Breast epithelium (tissue), 4 donors: Measurements from ENCODE around the gene BRF1. TPM values are rescaled to one million over a fixed set of nuclear protein-coding genes. Genes with fewer than 3 reads are reported as not detected.

ENCODE experiments used
- DNase-seq, 2 donors: peaks; one replicate each; pipeline ENCODE4 v3.0.0-alpha.2; 2019; ENCODE audit warnings: low spot score in 2 of 2
- H3K27ac ChIP-seq, 2 donors: fragments of 200-600 bp; sonication (generic) in 1 of 2; one replicate each; pipeline ENCODE4 v1.5.1; 2016 to 2019; ENCODE audit warnings: mild to moderate bottlenecking in 1 of 2
- H3K27me3 ChIP-seq, 2 donors: fragments of 200-600 bp; sonication (generic) in 1 of 2; one replicate each; pipeline versions ENCODE4 v1.5.1 to v1.6.0; 2017 to 2019; ENCODE audit warnings: control low read depth in 1 of 2, mild to moderate bottlenecking in 1 of 2
- H3K36me3 ChIP-seq: fragments of 200-600 bp; one replicate; pipeline ENCODE4 v1.5.1; 2019
- H3K4me1 ChIP-seq, 2 donors: fragments of 200-600 bp; sonication (generic); one replicate each; pipeline ENCODE4 v1.5.1; 2016 to 2019; ENCODE audit warnings: control low read depth in 1 of 2
- H3K4me3 ChIP-seq, 3 donors: fragments of 200-600 bp; sonication (generic); 1 replicate in 2 of 3; 2 replicates in 1 of 3; pipeline ENCODE4 v1.5.1; 2016 to 2019; ENCODE audit warnings: mild to moderate bottlenecking in 3 of 3, moderate library complexity in 2 of 3
- H3K9me3 ChIP-seq, 2 donors: fragments of 200-600 bp; sonication (generic) in 1 of 2; one replicate each; pipeline ENCODE4 v1.5.1; 2016 to 2019; ENCODE audit warnings: control low read depth in 1 of 2
- POLR2A ChIP-seq: fragments of 450-650 bp; IDR thresholded peaks from one replicate; pipeline ENCODE4 v1.6.1; 2016; ENCODE audit warnings: antibody characterized with exemption, mild to moderate bottlenecking, moderate library complexity
- POLR2AphosphoS5 ChIP-seq, 3 donors: sonication (generic); formaldehyde crosslinking; IDR thresholded peaks; one replicate each; pipeline ENCODE4 v1.6.1; 2017; ENCODE audit warnings: antibody characterized with exemption in 3 of 3
- intact Hi-C: fragments of 100-400 bp; cut with DNase I; formaldehyde crosslinking; loops from one replicate; pipeline ENCODE4 v1.15.1; 2023; ENCODE audit warnings: low total_unique reads
- total RNA-seq, 3 donors: library from RNA; depleted of rRNA; stranded (reverse); fragments of >200 nt; gene quantifications; one replicate each; pipeline ENCODE4 v1.1.0, GENCODE V29; 2016
- TF ChIP-seq, protein P1 (sequence below), 3 donors: fragments of 450-650 bp; IDR thresholded peaks; one replicate each; pipeline ENCODE4 v1.5.1; 2016 to 2017; ENCODE audit warnings: antibody characterized with exemption in 3 of 3, mild to moderate bottlenecking in 3 of 3, moderate library complexity in 3 of 3

The BRF1 gene
- total RNA-seq, 3 donors from 2014 or later: 30.2 to 45.6 (median 38.6) TPM

DNA sequence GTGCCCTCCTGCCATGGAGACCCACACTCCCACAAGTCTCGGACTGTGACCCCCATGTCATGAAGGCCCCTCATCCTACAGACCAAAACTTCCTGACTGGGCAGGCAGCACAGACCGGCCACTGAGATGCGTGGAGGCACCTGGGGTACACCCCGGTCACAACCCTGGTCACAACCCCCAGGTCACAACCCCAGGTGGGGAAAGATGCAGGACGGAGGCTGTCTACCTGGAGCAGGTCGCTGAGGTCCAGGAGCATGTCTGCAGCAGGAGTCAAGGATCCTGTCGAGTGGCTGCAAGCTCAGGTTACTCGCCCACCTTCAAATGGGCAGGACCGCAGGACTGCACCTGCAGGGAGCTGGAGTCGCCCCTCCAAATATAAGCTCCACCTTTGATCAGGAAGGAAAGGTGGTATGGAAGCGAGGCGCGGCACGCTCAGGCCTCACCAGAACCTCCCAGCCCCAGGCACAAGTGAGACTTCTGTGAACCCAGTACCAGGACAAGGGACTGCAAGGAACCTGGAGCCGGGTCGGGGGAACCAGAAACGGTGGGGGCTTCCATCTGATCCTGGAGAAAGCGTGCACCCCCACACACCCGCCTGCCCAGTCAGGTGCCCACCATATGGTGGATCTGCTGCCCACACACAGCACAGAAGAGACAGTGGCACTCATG, 44.4 kb downstream of the BRF1 start:
- Histone ChIP-seq H3K27ac (no peak overlapping the region), H3K36me3 (no peaks in the 10 kb centered on the region), H3K9me3 (no peaks in the 10 kb centered on the region), H3K27me3 (no peaks in the 10 kb centered on the region), H3K4me3 (no peak overlapping the region), H3K4me1 (no peaks in the 10 kb centered on the region)
- no peak for TF ChIP-seq POLR2AphosphoS5 (IDR thresholded peaks at IDR 0.05)
- TF ChIP-seq, protein P1, sequence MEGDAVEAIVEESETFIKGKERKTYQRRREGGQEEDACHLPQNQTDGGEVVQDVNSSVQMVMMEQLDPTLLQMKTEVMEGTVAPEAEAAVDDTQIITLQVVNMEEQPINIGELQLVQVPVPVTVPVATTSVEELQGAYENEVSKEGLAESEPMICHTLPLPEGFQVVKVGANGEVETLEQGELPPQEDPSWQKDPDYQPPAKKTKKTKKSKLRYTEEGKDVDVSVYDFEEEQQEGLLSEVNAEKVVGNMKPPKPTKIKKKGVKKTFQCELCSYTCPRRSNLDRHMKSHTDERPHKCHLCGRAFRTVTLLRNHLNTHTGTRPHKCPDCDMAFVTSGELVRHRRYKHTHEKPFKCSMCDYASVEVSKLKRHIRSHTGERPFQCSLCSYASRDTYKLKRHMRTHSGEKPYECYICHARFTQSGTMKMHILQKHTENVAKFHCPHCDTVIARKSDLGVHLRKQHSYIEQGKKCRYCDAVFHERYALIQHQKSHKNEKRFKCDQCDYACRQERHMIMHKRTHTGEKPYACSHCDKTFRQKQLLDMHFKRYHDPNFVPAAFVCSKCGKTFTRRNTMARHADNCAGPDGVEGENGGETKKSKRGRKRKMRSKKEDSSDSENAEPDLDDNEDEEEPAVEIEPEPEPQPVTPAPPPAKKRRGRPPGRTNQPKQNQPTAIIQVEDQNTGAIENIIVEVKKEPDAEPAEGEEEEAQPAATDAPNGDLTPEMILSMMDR (IDR thresholded peaks at IDR 0.05): no peak
- TF ChIP-seq POLR2A: no peak
- intact Hi-C loops: no loop called here
- no peak for DNase-seq

DNA sequence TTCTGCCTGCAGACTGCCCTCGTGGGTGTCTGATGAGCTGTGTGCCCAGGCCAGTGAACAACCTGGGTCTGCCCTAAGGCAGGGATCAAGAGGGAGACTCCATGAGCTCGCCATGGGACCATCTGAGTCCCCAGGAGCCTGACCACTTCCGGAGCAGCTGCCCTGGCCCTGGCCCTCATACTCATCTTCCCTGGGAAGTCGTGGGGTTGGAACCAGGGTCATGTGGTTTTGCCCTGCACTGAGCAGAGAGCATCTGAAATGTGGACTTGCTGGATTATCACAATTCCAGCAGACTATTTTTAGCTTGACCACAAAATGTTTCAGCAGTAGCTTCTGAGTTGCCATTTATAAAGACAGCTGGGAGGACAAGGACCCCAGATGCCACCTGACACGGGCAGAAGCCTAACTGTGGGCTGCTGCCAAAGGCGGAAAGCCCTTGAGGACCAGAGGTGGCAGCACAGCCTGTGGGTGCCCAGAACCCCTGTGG, 45.7 kb downstream of the BRF1 start:
- Histone ChIP-seq H3K4me1 (no peaks in the 10 kb centered on the region), H3K27me3 (no peaks in the 10 kb centered on the region), H3K27ac (no peak overlapping the region), H3K36me3 (no peaks in the 10 kb centered on the region), H3K9me3 (no peaks in the 10 kb centered on the region), H3K4me3 (no peak overlapping the region)
- no peak for DNase-seq
- intact Hi-C loops: no loop called here
- TF ChIP-seq POLR2A (no peak), POLR2AphosphoS5 (IDR thresholded peaks at IDR 0.05) (no peak)
- TF ChIP-seq, protein P1 (IDR thresholded peaks at IDR 0.05): no peak

DNA sequence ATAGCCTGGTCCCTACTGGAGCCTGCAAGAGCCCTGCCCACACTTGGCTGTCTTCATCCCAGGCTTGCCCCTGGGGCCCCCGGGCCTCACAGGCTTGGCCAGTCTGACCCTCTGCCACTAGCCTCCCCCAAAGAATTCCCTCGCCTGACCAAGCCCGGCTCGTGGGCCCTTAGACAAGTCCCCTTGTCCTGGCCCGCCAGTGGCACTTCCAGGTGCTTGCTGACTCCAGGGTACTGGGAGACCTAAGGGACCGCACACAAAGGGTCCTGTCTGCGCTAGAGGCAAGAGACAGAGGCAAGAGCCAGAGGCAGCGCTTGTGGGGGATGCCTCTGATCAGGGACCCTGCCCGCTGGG, 47.5 kb downstream of the BRF1 start:
- no peaks in the 10 kb centered on the region for H3K27me3 ChIP-seq
- H3K36me3 ChIP-seq: no peaks in the 10 kb centered on the region

DNA sequence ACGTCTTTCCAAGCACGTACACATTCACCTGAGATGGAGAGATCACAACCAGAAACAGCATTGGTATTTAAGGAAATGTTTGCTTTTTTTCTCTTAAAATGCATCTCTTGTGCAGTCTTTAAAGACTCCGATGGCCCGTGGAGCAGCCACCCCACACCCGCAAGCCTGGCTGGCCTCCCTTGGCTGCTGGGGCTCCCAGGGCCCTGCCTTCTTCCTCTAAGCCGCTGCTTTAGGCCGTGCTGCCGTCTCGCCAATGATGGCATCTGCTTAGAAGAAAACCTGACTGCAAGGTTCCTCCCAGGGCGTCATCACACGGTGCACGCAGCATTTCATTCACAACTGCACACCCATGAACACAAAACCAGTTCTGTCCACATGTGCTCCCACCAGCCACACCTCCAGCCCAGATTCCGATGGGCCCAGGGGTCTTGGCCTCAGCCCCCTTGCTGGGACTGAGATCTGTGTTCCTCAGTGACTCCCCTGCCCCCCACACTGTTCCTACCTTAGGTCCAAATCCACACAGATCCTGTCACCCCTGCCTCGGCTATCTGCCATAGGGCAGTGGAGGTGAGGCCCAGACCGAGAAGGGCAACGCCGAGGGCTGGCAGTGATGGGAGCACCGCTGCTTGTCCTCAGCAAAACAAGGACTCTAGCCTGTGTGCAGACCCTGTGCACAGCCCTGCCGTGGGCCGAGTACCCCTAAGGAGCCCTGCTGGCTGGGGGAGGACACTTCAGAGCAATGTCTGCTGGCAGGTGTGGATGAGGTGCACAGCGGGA, 48.1 kb downstream of the BRF1 start:
- H3K4me3 ChIP-seq: no peak overlapping the region
- TF ChIP-seq POLR2A (no peak), POLR2AphosphoS5 (IDR thresholded peaks at IDR 0.05) (no peak)
- TF ChIP-seq, protein P1 (IDR thresholded peaks at IDR 0.05): no peak
- intact Hi-C loops: loop anchor here (2.0 kb wide), 1 partner anchor 72 kb away; the partner anchor contains the start of gene NUDT14
- DNase-seq: no peak
- H3K4me1 ChIP-seq: peaks cover 3 to 8% of the 10 kb centered on the region in 2 donors
- H3K9me3 ChIP-seq: no peaks in the 10 kb centered on the region
- H3K36me3 ChIP-seq: no peaks in the 10 kb centered on the region
- no peak overlapping the region for H3K27ac ChIP-seq
- no peaks in the 10 kb centered on the region for H3K27me3 ChIP-seq

More for the DNA sequence above, 47.5 kb downstream of the BRF1 start:
- DNase-seq: no peak
- intact Hi-C loops: loop anchor here (2.0 kb wide), 1 partner anchor 73 kb away; the partner anchor contains the start of gene NUDT14
- H3K27ac ChIP-seq: no peak overlapping the region
- no peaks in the 10 kb centered on the region for H3K9me3 ChIP-seq
- TF ChIP-seq POLR2AphosphoS5 (IDR thresholded peaks at IDR 0.05): no peak
- TF ChIP-seq, protein P1 (IDR thresholded peaks at IDR 0.05): no peak
- TF ChIP-seq POLR2A: no peak
- peaks cover 0 to 4% of the 10 kb centered on the region in 2 donors for H3K4me1 ChIP-seq
- H3K4me3 ChIP-seq: no peak overlapping the region

DNA sequence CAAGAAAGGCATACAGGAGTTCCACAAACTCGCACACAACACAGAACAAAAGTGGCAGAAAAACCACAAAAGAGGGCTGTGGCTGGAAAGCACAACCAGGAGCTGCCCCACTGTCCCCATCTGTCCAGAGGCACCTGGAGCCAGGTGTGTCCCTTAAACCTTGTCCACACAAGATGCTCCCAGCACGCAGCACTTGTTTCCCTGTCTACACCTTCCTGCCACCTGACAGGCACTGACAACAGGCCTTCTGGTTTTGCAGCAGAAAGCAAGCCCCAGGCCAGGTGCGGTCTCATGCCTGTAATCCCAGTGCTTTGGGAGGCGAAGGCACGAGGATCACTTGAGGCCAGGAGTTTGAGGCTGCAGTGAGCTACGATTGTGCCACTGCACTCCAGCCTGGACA, 48.9 kb downstream of the BRF1 start:
- Histone ChIP-seq H3K9me3 (no peaks in the 10 kb centered on the region), H3K27me3 (no peaks in the 10 kb centered on the region), H3K27ac (no peak overlapping the region), H3K36me3 (no peaks in the 10 kb centered on the region), H3K4me3 (no peak overlapping the region), H3K4me1 (peaks cover 8 to 10% of the 10 kb centered on the region in 2 donors)
- TF ChIP-seq, protein P1 (IDR thresholded peaks at IDR 0.05): no peak
- no peak for TF ChIP-seq POLR2AphosphoS5 (IDR thresholded peaks at IDR 0.05)
- no peak for TF ChIP-seq POLR2A
- DNase-seq: no peak
- intact Hi-C loops: loop anchor here (2.0 kb wide), 1 partner anchor 71 kb away; the partner anchor contains the start of gene NUDT14
